Stimulated activated CD8-positive, alpha-beta memory T cell treated with anti-CD3 and anti-CD28 coated beads, Interleukin-12 subunit alpha, Interleukin-12 subunit beta, amount 100 ng/mL, for 24 hours (primary cell): Measurements from ENCODE around the gene AMMECR1.

Source experiments
- DNase-seq: peaks from one replicate; pipeline ENCODE4 v3.0.0-alpha.2; 2020; ENCODE audit errors: extremely low read depth

Gene AMMECR1

GRCh38 chrX:110311437-110312230 is 6.3 kb downstream of the AMMECR1 start:
- DNase-seq, result no peak

GRCh38 chrX:110310896-110311295 is 7.0 kb downstream of the AMMECR1 start:
- DNase-seq, result no peak

GRCh38 chrX:110310000-110310790 is 7.7 kb downstream of the AMMECR1 start:
- no peak for DNase-seq

- no peak for DNase-seq
Measured at GRCh38 chrX:110308220-110308619, 9.7 kb downstream of the AMMECR1 start.

GRCh38 chrX:110304884-110305283 is 13.0 kb downstream of the AMMECR1 start:
- DNase-seq, result no peak

- no peak for DNase-seq
Measured at GRCh38 chrX:110304371-110304770, 13.5 kb downstream of the AMMECR1 start.

GRCh38 chrX:110302975-110303374 is 14.9 kb downstream of the AMMECR1 start:
- no peak for DNase-seq

- no peak for DNase-seq
Measured at GRCh38 chrX:110301194-110301593, 16.7 kb downstream of the AMMECR1 start.

GRCh38 chrX:110294087-110294486 is 23.8 kb downstream of the AMMECR1 start:
- no peak for DNase-seq

- DNase-seq, result no peak
Measured at GRCh38 chrX:110293658-110294057, 24.2 kb downstream of the AMMECR1 start.

GRCh38 chrX:110287605-110288004 is 30.3 kb downstream of the AMMECR1 start:
- no peak for DNase-seq

- no peak for DNase-seq
Measured at GRCh38 chrX:110286106-110286505, 31.8 kb downstream of the AMMECR1 start.

- no peak for DNase-seq
Measured at GRCh38 chrX:110284159-110284558, 33.7 kb downstream of the AMMECR1 start.

- DNase-seq, result no peak
Measured at GRCh38 chrX:110282922-110283321, 35.0 kb downstream of the AMMECR1 start.

GRCh38 chrX:110281377-110281776 is 36.5 kb downstream of the AMMECR1 start:
- no peak for DNase-seq

- DNase-seq, result no peak
Measured at GRCh38 chrX:110280954-110281353, 36.9 kb downstream of the AMMECR1 start.

- no peak for DNase-seq
Measured at GRCh38 chrX:110277609-110278008, 40.3 kb downstream of the AMMECR1 start.

- DNase-seq, result no peak
Measured at GRCh38 chrX:110276778-110277177, 41.1 kb downstream of the AMMECR1 start.

- no peak for DNase-seq
Measured at GRCh38 chrX:110268886-110269285, 49.0 kb downstream of the AMMECR1 start.

GRCh38 chrX:110268395-110268794 is 49.5 kb downstream of the AMMECR1 start:
- no peak for DNase-seq

- no peak for DNase-seq
Measured at GRCh38 chrX:110267874-110268273, 50.0 kb downstream of the AMMECR1 start.

- DNase-seq, result no peak
Measured at GRCh38 chrX:110265661-110266060, 52.2 kb downstream of the AMMECR1 start.

- no peak for DNase-seq
Measured at GRCh38 chrX:110259117-110259516, 58.8 kb downstream of the AMMECR1 start.
